22Rv1 (cell line): ENCODE data around the gene CAND1.

Experiments used
- CTCF ChIP-seq: fragments of 450-650 bp; IDR thresholded peaks from 2 replicates; pipeline ENCODE4 v1.5.1; 2017; ENCODE audit warnings: mild to moderate bottlenecking
- ZFX ChIP-seq: fragments of 450-650 bp; IDR thresholded peaks from 2 replicates; pipeline ENCODE4 v1.6.1; 2017; ENCODE audit warnings: antibody characterized with exemption, borderline replicate concordance

- no peak for TF ChIP-seq CTCF
- no peak for TF ChIP-seq ZFX
Measured at GRCh38 chr12:67302162-67302561, 33.0 kb downstream of the CAND1 start.
